ENCODE measurements around the gene MFAP4. TPM values are rescaled to one million over a fixed set of nuclear protein-coding genes. Genes with fewer than 3 reads are reported as not detected.
A peak's percentile ranks its signal among the peaks of the same experiment; 100 is the strongest.
"Not testable (repeated sequence)": the region's sequence is repeated elsewhere in the genome, so short reads cannot be mapped to it uniquely, and the experiment has no call there.

Gene MFAP4
- total RNA-seq, 1 experiment from 2014 or later: not detected

GRCh38 chr17:19357761-19358160 lies 29.2 kb downstream of the MFAP4 start:
- no peaks in the 10 kb centered on the region for H3K9me2 ChIP-seq (replicated peaks; ENCODE audit: low read length)
- no peak for ATAC-seq
- no peak overlapping the region for H3K9ac ChIP-seq (ENCODE audit: low read length)
- intact Hi-C loops (cut with micrococcal nuclease): no loop called here
- no peak overlapping the region for H3K4me2 ChIP-seq (ENCODE audit: low read length)
- peaks cover 20% of the 10 kb centered on the region for H3K4me1 ChIP-seq (ENCODE audit: insufficient read depth, low read length)
- H3K79me2 ChIP-seq (ENCODE audit: low read length): peaks cover 4% of the 10 kb centered on the region
- no peak for DNase-seq
- no peak overlapping the region for H3K4me3 ChIP-seq (ENCODE audit: low read length)
- no peaks in the 10 kb centered on the region for H3K36me3 ChIP-seq (ENCODE audit: low read depth, low read length)
- no peaks in the 10 kb centered on the region for H4K20me1 ChIP-seq (ENCODE audit: low read length)
- no peak overlapping the region for H3K27ac ChIP-seq (ENCODE audit: low read length)
- no peaks in the 10 kb centered on the region for H3K9me3 ChIP-seq (ENCODE audit: low read length)
- TF ChIP-seq EZH2phosphoT487 (IDR thresholded peaks at IDR 0.05; ENCODE audit: borderline replicate concordance, low read length) (no peak), CTCF (conservative IDR thresholded peaks at IDR 0.05; ENCODE audit: low read depth, low read length) (no peak), EZH2 (IDR thresholded peaks at IDR 0.05; ENCODE audit: low read length, unreplicated experiment) (no peak)
- no peak overlapping the region for H2AFZ ChIP-seq (ENCODE audit: low read length)
- ChIA-PET CTCF (no interaction called here), POLR2A (ENCODE audit: unreplicated experiment) (no interaction called here)
- no TSS peak for BruUV-seq (replicated peaks)
- H3F3A ChIP-seq (ENCODE audit: low read length, unreplicated experiment): no peaks in the 10 kb centered on the region
- H3K27me3 ChIP-seq (ENCODE audit: low read length): no peaks in the 10 kb centered on the region

DNA sequence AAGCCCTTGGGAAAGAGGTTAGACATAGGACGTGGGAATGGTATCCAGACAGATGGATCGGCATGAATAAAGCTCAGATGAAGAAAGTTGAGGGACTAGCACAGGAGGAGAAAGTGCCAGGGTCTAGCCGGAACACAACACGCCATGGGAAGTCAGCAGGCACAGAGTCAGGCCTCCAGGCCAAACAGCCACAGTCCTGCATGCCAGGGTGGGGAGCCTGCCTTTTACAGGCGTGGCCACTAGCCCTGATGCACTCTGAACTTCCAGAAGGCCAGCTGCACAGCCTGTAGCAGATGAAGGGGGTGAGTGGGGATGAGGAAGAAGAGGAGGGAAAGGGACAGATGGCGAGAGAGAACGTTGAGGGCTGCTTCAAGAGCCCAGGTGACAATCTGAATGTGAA lies 29.6 kb downstream of the MFAP4 start:
- Histone ChIP-seq H3K27ac (ENCODE audit: low read length) (no peak overlapping the region), H2AFZ (ENCODE audit: low read length) (no peak overlapping the region), H3F3A (ENCODE audit: low read length, unreplicated experiment) (no peaks in the 10 kb centered on the region), H3K79me2 (ENCODE audit: low read length) (peaks cover 4% of the 10 kb centered on the region), H3K4me3 (ENCODE audit: low read length) (no peak overlapping the region), H4K20me1 (ENCODE audit: low read length) (no peaks in the 10 kb centered on the region), H3K9me3 (ENCODE audit: low read length) (no peaks in the 10 kb centered on the region), H3K9me2 (replicated peaks; ENCODE audit: low read length) (no peaks in the 10 kb centered on the region), H3K27me3 (ENCODE audit: low read length) (no peaks in the 10 kb centered on the region), H3K4me2 (ENCODE audit: low read length) (no peak overlapping the region), H3K4me1 (ENCODE audit: insufficient read depth, low read length) (peaks cover 20% of the 10 kb centered on the region), H3K9ac (ENCODE audit: low read length) (no peak overlapping the region), H3K36me3 (ENCODE audit: low read depth, low read length) (no peaks in the 10 kb centered on the region)
- intact Hi-C loops (cut with micrococcal nuclease): no loop called here
- ATAC-seq (no peak), DNase-seq (no peak)
- TF ChIP-seq CTCF (conservative IDR thresholded peaks at IDR 0.05; ENCODE audit: low read depth, low read length): no peak
- no peak for TF ChIP-seq EZH2 (IDR thresholded peaks at IDR 0.05; ENCODE audit: low read length, unreplicated experiment)
- no peak for TF ChIP-seq EZH2phosphoT487 (IDR thresholded peaks at IDR 0.05; ENCODE audit: borderline replicate concordance, low read length)
- CTCF ChIA-PET: no interaction called here
- POLR2A ChIA-PET (ENCODE audit: unreplicated experiment): no interaction called here
- BruUV-seq (replicated peaks): no TSS peak

GRCh38 chr17:19354748-19355147 lies 32.2 kb downstream of the MFAP4 start:
- Histone ChIP-seq H3K36me3 (ENCODE audit: low read depth, low read length) (no peaks in the 10 kb centered on the region), H3K27ac (ENCODE audit: low read length) (peak overlapping the region; percentile 17; the same call in 1 of the 2 replicates), H2AFZ (ENCODE audit: low read length) (no peak overlapping the region), H3F3A (ENCODE audit: low read length, unreplicated experiment) (no peaks in the 10 kb centered on the region), H3K4me1 (ENCODE audit: insufficient read depth, low read length) (peaks cover 15% of the 10 kb centered on the region), H3K9ac (ENCODE audit: low read length) (no peak overlapping the region), H3K4me2 (ENCODE audit: low read length) (no peak overlapping the region), H3K27me3 (ENCODE audit: low read length) (no peaks in the 10 kb centered on the region), H3K79me2 (ENCODE audit: low read length) (no peaks in the 10 kb centered on the region), H3K9me3 (ENCODE audit: low read length) (no peaks in the 10 kb centered on the region), H4K20me1 (ENCODE audit: low read length) (no peaks in the 10 kb centered on the region), H3K9me2 (replicated peaks; ENCODE audit: low read length) (no peaks in the 10 kb centered on the region), H3K4me3 (ENCODE audit: low read length) (no peak overlapping the region)
- DNase-seq: no peak
- ChIA-PET POLR2A (ENCODE audit: unreplicated experiment) (interaction anchor here (1.1 kb wide), 1 partner anchor 23 kb away, joined by 6 read pairs; no protein-coding TSS in a partner anchor), CTCF (interaction anchor here (0.6 to 1.1 kb wide), 2 partner anchors 28 to 76 kb away, joined by 3 to 6 read pairs; no protein-coding TSS in a partner anchor)
- TF ChIP-seq EZH2phosphoT487 (IDR thresholded peaks at IDR 0.05; ENCODE audit: borderline replicate concordance, low read length) (no peak), EZH2 (IDR thresholded peaks at IDR 0.05; ENCODE audit: low read length, unreplicated experiment) (no peak), CTCF (conservative IDR thresholded peaks at IDR 0.05; ENCODE audit: low read depth, low read length) (no peak)
- intact Hi-C loops (cut with micrococcal nuclease): no loop called here
- no peak for ATAC-seq
- BruUV-seq (replicated peaks): no TSS peak

DNA sequence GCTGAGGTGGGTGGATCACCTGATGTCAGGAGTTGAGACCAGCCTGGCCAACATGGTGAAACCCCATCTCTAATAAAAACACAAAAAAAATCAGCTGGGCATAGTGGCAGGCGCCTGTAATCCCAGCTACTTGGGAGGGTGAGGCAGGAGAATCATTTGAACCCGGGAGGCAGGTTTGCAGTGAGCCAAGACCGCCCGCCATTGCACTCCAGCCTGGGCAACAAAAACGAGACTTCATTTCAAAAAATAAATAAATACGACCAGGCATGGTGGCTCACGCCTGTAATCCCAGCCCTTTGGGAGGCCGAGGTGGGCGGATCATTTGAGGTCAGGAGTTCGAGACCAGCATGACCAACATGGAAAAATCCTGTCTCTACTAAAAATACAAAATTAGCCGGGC lies 33.6 kb downstream of the MFAP4 start:
- H3K36me3 ChIP-seq (ENCODE audit: low read depth, low read length); H3F3A ChIP-seq (ENCODE audit: low read length, unreplicated experiment); H3K4me3 ChIP-seq (ENCODE audit: low read length); H3K9ac ChIP-seq (ENCODE audit: low read length); intact Hi-C loops (cut with micrococcal nuclease); H3K4me2 ChIP-seq (ENCODE audit: low read length); H3K9me3 ChIP-seq (ENCODE audit: low read length); H3K27ac ChIP-seq (ENCODE audit: low read length); H3K9me2 ChIP-seq (replicated peaks; ENCODE audit: low read length); BruUV-seq (replicated peaks); H3K27me3 ChIP-seq (ENCODE audit: low read length); H3K79me2 ChIP-seq (ENCODE audit: low read length); ATAC-seq; H2AFZ ChIP-seq (ENCODE audit: low read length); DNase-seq; H4K20me1 ChIP-seq (ENCODE audit: low read length): not testable (repeated sequence)
- H3K4me1 ChIP-seq (ENCODE audit: insufficient read depth, low read length): peaks cover 18% of the 10 kb centered on the region
- POLR2A ChIA-PET (ENCODE audit: unreplicated experiment): interaction anchor here (1.1 kb wide), 1 partner anchor 24 kb away, joined by 6 read pairs; no protein-coding TSS in a partner anchor
- CTCF ChIA-PET: interaction anchor here (0.6 to 1.1 kb wide), 3 partner anchors 10 to 1640 kb away, joined by 6 to 13 read pairs (median 6); partner anchors contain the start of gene B9D1
